ENCODE measurements around the gene NFIB. TPM values are rescaled to one million over a fixed set of nuclear protein-coding genes. Genes with fewer than 3 reads are reported as not detected.

NFIB gene
- polyA plus RNA-seq, 3 donors = not detected

DNA sequence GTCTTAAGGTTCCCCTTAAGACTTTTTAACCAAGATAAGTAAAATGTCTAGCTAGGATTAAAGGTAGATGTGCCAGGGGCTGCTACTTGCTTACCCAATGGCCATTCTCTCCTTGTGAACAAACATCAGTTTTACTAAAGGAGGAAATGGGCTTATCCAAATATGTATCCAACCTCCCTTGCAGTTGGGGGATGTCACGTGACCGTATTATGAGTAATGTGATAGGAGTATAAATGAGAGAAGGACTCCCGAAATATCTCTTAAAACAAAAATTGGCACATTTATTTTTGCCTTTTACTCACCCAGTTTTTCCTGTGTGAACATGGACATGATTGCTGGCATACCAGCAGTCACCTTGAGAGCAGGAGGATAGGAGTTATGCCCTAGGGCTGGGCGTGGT lies 247.9 kb downstream of the NFIB start:
- Histone ChIP-seq H3K79me2 (ENCODE audit: insufficient read depth, low read length) (no peaks in the 10 kb centered on the region), H3K4me1 (ENCODE audit: control insufficient read depth in 1 of 2, insufficient read depth in 2 of 2, low read length in 2 of 2) (no peaks in the 10 kb centered on the region), H3K27ac (ENCODE audit: low read depth in 1 of 2, low read length in 2 of 2) (no peak overlapping the region), H3K4me2 (replicated peaks; ENCODE audit: extremely low read depth, low read length, poor library complexity, severe bottlenecking) (no peak overlapping the region), H3K9me3 (replicated peaks in 1 of 2; ENCODE audit: control insufficient read depth in 1 of 2, insufficient read depth in 1 of 2, low read length in 2 of 2) (peaks cover 4 to 9% of the 10 kb centered on the region in 2 donors), H4K20me1 (ENCODE audit: insufficient read depth, low read length) (no peaks in the 10 kb centered on the region), H3K4me3 (replicated peaks in 1 of 3; ENCODE audit: low read depth in 2 of 3, low read length in 3 of 3) (no peak overlapping the region), H3K36me3 (replicated peaks in 1 of 2; ENCODE audit: control insufficient read depth in 1 of 2, insufficient read depth in 2 of 2, low read length in 2 of 2) (no peaks in the 10 kb centered on the region), H3K9ac (ENCODE audit: insufficient read depth, low read length, poor library complexity, severe bottlenecking) (no peak overlapping the region), H2AFZ (ENCODE audit: insufficient read depth, low read depth, low read length, poor library complexity, severe bottlenecking) (no peak overlapping the region), H3K27me3 (ENCODE audit: control insufficient read depth in 2 of 2, insufficient read depth in 2 of 2, low read length in 2 of 2) (no peaks in the 10 kb centered on the region)
- no peaks in the 10 kb centered on the region for H3K36me3 Mint-ChIP-seq
- DNase-seq = no peak
- 70% methylated on average over 1 of the region's 4 CpGs for WGBS (ENCODE audit: insufficient coverage)
- no peak overlapping the region for H3K27ac Mint-ChIP-seq
- intact Hi-C loops (cut with micrococcal nuclease) = no loop called here
- peaks cover 0 to 14% (median 8%) of the 10 kb centered on the region in 7 donors for H3K9me3 Mint-ChIP-seq
- H3K4me3 Mint-ChIP-seq = no peak overlapping the region
- no peaks in the 10 kb centered on the region for H3K27me3 Mint-ChIP-seq (ENCODE audit: low read depth in 3 of 3)
- H3K4me1 Mint-ChIP-seq = no peaks in the 10 kb centered on the region
- TF ChIP-seq, protein P1, sequence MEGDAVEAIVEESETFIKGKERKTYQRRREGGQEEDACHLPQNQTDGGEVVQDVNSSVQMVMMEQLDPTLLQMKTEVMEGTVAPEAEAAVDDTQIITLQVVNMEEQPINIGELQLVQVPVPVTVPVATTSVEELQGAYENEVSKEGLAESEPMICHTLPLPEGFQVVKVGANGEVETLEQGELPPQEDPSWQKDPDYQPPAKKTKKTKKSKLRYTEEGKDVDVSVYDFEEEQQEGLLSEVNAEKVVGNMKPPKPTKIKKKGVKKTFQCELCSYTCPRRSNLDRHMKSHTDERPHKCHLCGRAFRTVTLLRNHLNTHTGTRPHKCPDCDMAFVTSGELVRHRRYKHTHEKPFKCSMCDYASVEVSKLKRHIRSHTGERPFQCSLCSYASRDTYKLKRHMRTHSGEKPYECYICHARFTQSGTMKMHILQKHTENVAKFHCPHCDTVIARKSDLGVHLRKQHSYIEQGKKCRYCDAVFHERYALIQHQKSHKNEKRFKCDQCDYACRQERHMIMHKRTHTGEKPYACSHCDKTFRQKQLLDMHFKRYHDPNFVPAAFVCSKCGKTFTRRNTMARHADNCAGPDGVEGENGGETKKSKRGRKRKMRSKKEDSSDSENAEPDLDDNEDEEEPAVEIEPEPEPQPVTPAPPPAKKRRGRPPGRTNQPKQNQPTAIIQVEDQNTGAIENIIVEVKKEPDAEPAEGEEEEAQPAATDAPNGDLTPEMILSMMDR (IDR thresholded peaks at IDR 0.05) = no peak

DNA sequence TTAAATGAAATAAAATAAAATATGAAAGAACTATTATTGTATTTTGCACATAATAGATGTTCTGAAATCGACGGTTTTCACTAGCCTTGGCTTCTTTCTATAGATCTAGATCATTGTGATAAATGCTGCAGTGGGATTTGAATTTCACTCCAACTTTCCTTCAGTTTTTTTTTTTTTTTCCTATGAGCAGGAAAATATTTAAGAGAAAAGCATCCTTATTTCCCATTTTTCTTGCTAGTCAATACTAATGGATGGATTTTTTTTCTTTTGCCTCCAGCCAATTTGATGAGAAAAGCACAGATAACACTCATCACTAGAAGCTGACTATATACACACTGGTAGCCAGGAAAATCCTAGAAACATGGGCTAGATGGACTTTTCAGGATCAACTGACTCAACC lies 249.0 kb downstream of the NFIB start:
- TF ChIP-seq, protein P1 (IDR thresholded peaks at IDR 0.05) = no peak
- no peak overlapping the region for H2AFZ ChIP-seq (ENCODE audit: insufficient read depth, low read depth, low read length, poor library complexity, severe bottlenecking)
- H3K4me1 Mint-ChIP-seq = no peaks in the 10 kb centered on the region
- H4K20me1 ChIP-seq (ENCODE audit: insufficient read depth, low read length) = no peaks in the 10 kb centered on the region
- H3K4me3 Mint-ChIP-seq = no peak overlapping the region
- H3K36me3 Mint-ChIP-seq = no peaks in the 10 kb centered on the region
- H3K4me2 ChIP-seq (replicated peaks; ENCODE audit: extremely low read depth, low read length, poor library complexity, severe bottlenecking) = no peak overlapping the region
- H3K9me3 ChIP-seq (replicated peaks in 1 of 2; ENCODE audit: control insufficient read depth in 1 of 2, insufficient read depth in 1 of 2, low read length in 2 of 2) = peaks cover 4 to 9% of the 10 kb centered on the region in 2 donors
- no peak overlapping the region for H3K27ac ChIP-seq (ENCODE audit: low read depth in 1 of 2, low read length in 2 of 2)
- H3K9ac ChIP-seq (ENCODE audit: insufficient read depth, low read length, poor library complexity, severe bottlenecking) = no peak overlapping the region
- WGBS (ENCODE audit: insufficient coverage) = no CpG with 5 or more reads among the region's 2 CpGs
- H3K27me3 ChIP-seq (ENCODE audit: control insufficient read depth in 2 of 2, insufficient read depth in 2 of 2, low read length in 2 of 2) = no peaks in the 10 kb centered on the region
- intact Hi-C loops (cut with micrococcal nuclease) = no loop called here
- H3K9me3 Mint-ChIP-seq = peaks cover 0 to 13% (median 8%) of the 10 kb centered on the region in 7 donors
- no peaks in the 10 kb centered on the region for H3K79me2 ChIP-seq (ENCODE audit: insufficient read depth, low read length)
- H3K36me3 ChIP-seq (replicated peaks in 1 of 2; ENCODE audit: control insufficient read depth in 1 of 2, insufficient read depth in 2 of 2, low read length in 2 of 2) = no peaks in the 10 kb centered on the region
- no peak overlapping the region for H3K27ac Mint-ChIP-seq
- DNase-seq = no peak
- H3K4me3 ChIP-seq (replicated peaks in 1 of 3; ENCODE audit: low read depth in 2 of 3, low read length in 3 of 3) = no peak overlapping the region
- H3K4me1 ChIP-seq (ENCODE audit: control insufficient read depth in 1 of 2, insufficient read depth in 2 of 2, low read length in 2 of 2) = no peaks in the 10 kb centered on the region
- no peaks in the 10 kb centered on the region for H3K27me3 Mint-ChIP-seq (ENCODE audit: low read depth in 3 of 3)

All from CD14-positive monocyte (primary cell).